H1 (cell line): ENCODE measurements around the gene DNAAF8. TPM values are rescaled to one million over a fixed set of nuclear protein-coding genes. Genes with fewer than 3 reads are reported as not detected.

Source experiments
- CTCF ChIA-PET: fragments of 300-600 bp; sonication (Branson Sonifier 250); formaldehyde crosslinking; loops from one replicate; lab custom pipeline; 2021; ENCODE audit not compliant: partially characterized antibody; lab: Charles Lee
- POLR2A ChIA-PET: fragments of 300-600 bp; sonication (Branson Sonifier 250); formaldehyde crosslinking; loops from one replicate; lab custom pipeline; 2021; ENCODE audit warnings: inconsistent platforms; ENCODE audit not compliant: partially characterized antibody; lab: Charles Lee
- DNase-seq, 2 experiments: peaks; one replicate each; pipeline versions ENCODE4 v3.0.0 to v3.0.0-alpha.2; 2010 to 2022; ENCODE audit warnings: low spot score in 2 of 2, low read depth in 1 of 2, mixed read lengths in 1 of 2
- FAIRE-seq: peaks from 2 replicates; lab custom pipeline; 2011; peaks lifted over from hg19 to GRCh38; lab: Jason Lieb, UNC
- H2AFZ ChIP-seq: 2 replicates; pipeline ENCODE4 v1.8.1; 2012; ENCODE audit warnings: low read length, inconsistent platforms
- H2AK5ac ChIP-seq: 2 replicates; pipeline ENCODE4 v1.6.1; 2013; ENCODE audit warnings: low read depth, low read length
- H2BK120ac ChIP-seq: replicated peaks from 2 replicates; pipeline ENCODE3; 2013; ENCODE audit warnings: low read depth, low read length, inconsistent platforms
- H2BK12ac ChIP-seq: 2 replicates; pipeline ENCODE4 v1.6.1; 2013; ENCODE audit warnings: low read depth, low read length
- H2BK15ac ChIP-seq: 2 replicates; pipeline ENCODE4 v1.6.1; 2013; ENCODE audit warnings: low read length
- H2BK20ac ChIP-seq: 2 replicates; pipeline ENCODE4 v1.6.1; 2013; ENCODE audit warnings: low read length
- H2BK5ac ChIP-seq: 2 replicates; pipeline ENCODE4 v1.6.1; 2013; ENCODE audit warnings: low read depth, low read length
- H3K14ac ChIP-seq: 2 replicates; pipeline ENCODE4 v1.6.1; 2013; ENCODE audit warnings: inconsistent platforms; ENCODE audit not compliant: insufficient read length
- H3K18ac ChIP-seq: 2 replicates; pipeline ENCODE4 v1.6.1; 2013; ENCODE audit warnings: low read length; ENCODE audit errors: extremely low read depth
- H3K23ac ChIP-seq: 2 replicates; pipeline ENCODE4 v1.6.1; 2013; ENCODE audit warnings: inconsistent platforms; ENCODE audit not compliant: insufficient read length
- H3K23me2 ChIP-seq: 2 replicates; pipeline ENCODE4 v1.6.1; 2013; ENCODE audit warnings: low read depth, low read length
- H3K27ac ChIP-seq: 2 replicates; pipeline ENCODE4 v1.6.1; 2011; ENCODE audit warnings: low read depth, low read length, inconsistent platforms
- H3K27me3 ChIP-seq, 4 experiments: replicated peaks in 1 of 4; 1 replicate in 1 of 4; 2 replicates in 3 of 4; pipeline versions ENCODE4 v1.6.1 to v1.8.1; 2011 to 2013; ENCODE audit warnings: low read length in 3 of 4, mild to moderate bottlenecking in 3 of 4, inconsistent platforms in 2 of 4, mixed read lengths in 2 of 4, moderate library complexity in 1 of 4; ENCODE audit not compliant: control insufficient read depth in 3 of 4, insufficient read depth in 3 of 4; ENCODE audit errors: extremely low read depth in 1 of 4
- H3K36me3 ChIP-seq, 4 experiments: 2 replicates each; pipeline versions ENCODE4 v1.6.1 to v1.8.1; 2011 to 2013; ENCODE audit warnings: mild to moderate bottlenecking in 4 of 4, low read length in 3 of 4, moderate library complexity in 2 of 4, control low read depth in 1 of 4, inconsistent platforms in 1 of 4; ENCODE audit not compliant: insufficient read depth in 4 of 4, control insufficient read depth in 2 of 4
- H3K4ac ChIP-seq: replicated peaks from 2 replicates; pipeline ENCODE3; 2013; ENCODE audit warnings: low read length, low read depth, mixed read lengths, inconsistent platforms; ENCODE audit not compliant: insufficient read length
- H3K4me1 ChIP-seq, 4 experiments: replicated peaks in 1 of 4; 1 replicate in 1 of 4; 2 replicates in 3 of 4; pipeline versions ENCODE4 v1.6.1 to v1.8.1; 2011 to 2013; ENCODE audit warnings: low read length in 3 of 4, inconsistent platforms in 2 of 4, mixed read lengths in 1 of 4; ENCODE audit not compliant: insufficient read depth in 4 of 4, control insufficient read depth in 3 of 4
- H3K4me2 ChIP-seq, 2 experiments: 2 replicates each; pipeline versions ENCODE4 v1.6.1 to v1.8.1; 2011 to 2013; ENCODE audit warnings: low read depth in 2 of 2, low read length in 2 of 2, control low read depth in 1 of 2, inconsistent platforms in 1 of 2, mild to moderate bottlenecking in 1 of 2; ENCODE audit not compliant: insufficient read depth in 1 of 2
- H3K4me3 ChIP-seq, 4 experiments: fragments of 200-600, 300-600 bp in 1 of 4; sonication (generic), shearing (Covaris generic), sonication (Bioruptor Twin) in 1 of 4; 2 replicates each; pipeline versions ENCODE4 v1.5.1 to v1.8.1; 2011 to 2016; ENCODE audit warnings: low read length in 4 of 4, low read depth in 3 of 4, control low read depth in 2 of 4, inconsistent platforms in 2 of 4, mild to moderate bottlenecking in 2 of 4, mixed read lengths in 1 of 4, moderate library complexity in 1 of 4; ENCODE audit not compliant: insufficient read depth in 2 of 4; ENCODE audit errors: extremely low read depth in 1 of 4
- H3K56ac ChIP-seq: replicated peaks from 2 replicates; pipeline ENCODE3; 2013; ENCODE audit warnings: low read depth, mild to moderate bottlenecking, mixed read lengths, low read length, inconsistent platforms; ENCODE audit not compliant: insufficient read length
- H3K79me1 ChIP-seq: 2 replicates; pipeline ENCODE4 v1.6.1; 2013; ENCODE audit warnings: low read depth, low read length, control low read depth
- H3K79me2 ChIP-seq, 2 experiments: 2 replicates each; pipeline versions ENCODE4 v1.6.1 to v1.8.1; 2012 to 2013; ENCODE audit warnings: low read length in 2 of 2, mild to moderate bottlenecking in 2 of 2, inconsistent platforms in 1 of 2; ENCODE audit not compliant: insufficient read depth in 2 of 2, control insufficient read depth in 1 of 2
- H3K9ac ChIP-seq, 4 experiments: replicated peaks in 1 of 4; 1 replicate in 1 of 4; 2 replicates in 3 of 4; pipeline versions ENCODE4 v1.6.1 to v1.8.1; 2011 to 2013; ENCODE audit warnings: low read depth in 3 of 4, low read length in 3 of 4, control low read depth in 2 of 4, mild to moderate bottlenecking in 2 of 4, moderate library complexity in 2 of 4, inconsistent platforms in 1 of 4; ENCODE audit errors: extremely low read depth in 1 of 4
- H3K9me3 ChIP-seq, 2 experiments: 2 replicates each; pipeline versions ENCODE4 v1.6.1 to v1.8.1; 2012 to 2013; ENCODE audit warnings: mild to moderate bottlenecking in 2 of 2, moderate library complexity in 2 of 2, control low read depth in 1 of 2, inconsistent platforms in 1 of 2, low read depth in 1 of 2, low read length in 1 of 2, mixed read lengths in 1 of 2; ENCODE audit not compliant: insufficient read depth in 2 of 2
- H4K20me1 ChIP-seq, 2 experiments: replicated peaks in 1 of 2; 2 replicates each; pipeline versions ENCODE3 to v1.8.1; 2011 to 2013; ENCODE audit warnings: inconsistent platforms in 2 of 2, low read length in 2 of 2, mild to moderate bottlenecking in 1 of 2; ENCODE audit not compliant: insufficient read depth in 2 of 2, control insufficient read depth in 1 of 2
- H4K5ac ChIP-seq: 2 replicates; pipeline ENCODE4 v1.6.1; 2013; ENCODE audit warnings: low read length, low read depth, mixed read lengths, inconsistent platforms; ENCODE audit not compliant: insufficient read length
- H4K8ac ChIP-seq: 2 replicates; pipeline ENCODE4 v1.8.0; 2013; ENCODE audit warnings: mild to moderate bottlenecking, moderate library complexity, low read length, inconsistent platforms; ENCODE audit not compliant: insufficient read depth; ENCODE audit errors: extremely low read depth
- H4K91ac ChIP-seq: replicated peaks from 2 replicates; pipeline ENCODE3; 2013; ENCODE audit warnings: low read length, mixed read lengths, inconsistent platforms; ENCODE audit not compliant: insufficient read length
- CTCF ChIP-seq, 3 experiments: IDR thresholded peaks; 1 replicate in 2 of 3; 2 replicates in 1 of 3; pipeline versions ENCODE4 v1.5.1 to v1.6.1; 2011; ENCODE audit warnings: low read length in 3 of 3, mild to moderate bottlenecking in 3 of 3, inconsistent platforms in 2 of 3, low read depth in 1 of 3, moderate library complexity in 1 of 3; ENCODE audit not compliant: insufficient read depth in 1 of 3; ENCODE audit errors: control extremely low read depth in 1 of 3
- EP300 ChIP-seq, 2 experiments: IDR thresholded peaks; 1 replicate in 1 of 2; 2 replicates in 1 of 2; pipeline ENCODE4 v1.6.1; 2011 to 2012; ENCODE audit warnings: low read depth in 2 of 2, low read length in 2 of 2, mild to moderate bottlenecking in 2 of 2, borderline replicate concordance in 1 of 2, inconsistent platforms in 1 of 2, moderate library complexity in 1 of 2
- KDM4A ChIP-seq: IDR thresholded peaks from one replicate; pipeline ENCODE4 v1.7.1; 2012; ENCODE audit warnings: low read depth, mild to moderate bottlenecking, moderate library complexity, low read length, inconsistent platforms; ENCODE audit not compliant: severe bottlenecking
- RAD21 ChIP-seq, 2 experiments: IDR thresholded peaks in 1 of 2; conservative IDR thresholded peaks in 1 of 2; 2 replicates each; pipeline ENCODE4 v1.6.1; 2011; ENCODE audit warnings: low read depth in 2 of 2, low read length in 2 of 2, improper control_type of control experiment in 1 of 2, inconsistent platforms in 1 of 2, mild to moderate bottlenecking in 1 of 2, moderate library complexity in 1 of 2
- SUZ12 ChIP-seq: fragments of 200-600 bp; sonication (generic); IDR thresholded peaks from 2 replicates; pipeline ENCODE4 v1.6.1; 2012; ENCODE audit warnings: mild to moderate bottlenecking, inconsistent platforms, low read length, moderate library complexity, mixed read lengths
- WGBS, 2 experiments: shearing (Covaris generic) in 1 of 2; methylation state at CpG; one replicate each; pipeline versions ENCODE4 v1.1.6 to v1.1.7; 2013 to 2015; ENCODE audit warnings: low lambda C conversion rate in 2 of 2, mixed read lengths in 2 of 2, inconsistent platforms in 1 of 2, low coverage in 1 of 2, missing lambda C conversion rate in 1 of 2; ENCODE audit not compliant: insufficient replicate concordance in 2 of 2, insufficient coverage in 1 of 2, insufficient read length in 1 of 2; ENCODE audit errors: extremely low coverage in 1 of 2, missing lambda C conversion rate in 1 of 2; 5-methylcytosine and 5-hydroxymethylcytosine counted together
- polyA plus RNA-seq, 7 experiments: library from polyadenylated mRNA; depleted of rRNA in 3 of 7; stranded (reverse) in 5 of 7; unstranded in 2 of 7; fragments of >200 nt in 5 of 7; fragments of 200-250 nt in 2 of 7; gene quantifications; 1 replicate in 5 of 7; 2 replicates in 1 of 7; 4 replicates in 1 of 7; pipeline versions ENCODE4 v1.2.1 to v1.2.3, GENCODE V29; 2011 to 2013; ENCODE audit warnings: missing spikeins in 2 of 7, mixed read lengths in 2 of 7
- total RNA-seq: library from RNA; stranded (reverse); fragmentation: NEBNext Ultra II Directional; extraction: Animal tissue kit (Norgen Biotek cat#: 25700); gene quantifications from 2 replicates; pipeline ENCODE4 v1.2.1, GENCODE V29; 2021
- TF ChIP-seq, protein P1 (sequence below): IDR thresholded peaks from 2 replicates; pipeline ENCODE4 v1.6.1; 2011; ENCODE audit warnings: low read length, improper control_type of control experiment

DNAAF8 gene
- total and polyA plus RNA-seq, 2 of the 8 experiments (the other 6 are each of a cell fraction or from before 2014, with no cell fraction given), result 0.39 TPM; not detected in 1

DNA sequence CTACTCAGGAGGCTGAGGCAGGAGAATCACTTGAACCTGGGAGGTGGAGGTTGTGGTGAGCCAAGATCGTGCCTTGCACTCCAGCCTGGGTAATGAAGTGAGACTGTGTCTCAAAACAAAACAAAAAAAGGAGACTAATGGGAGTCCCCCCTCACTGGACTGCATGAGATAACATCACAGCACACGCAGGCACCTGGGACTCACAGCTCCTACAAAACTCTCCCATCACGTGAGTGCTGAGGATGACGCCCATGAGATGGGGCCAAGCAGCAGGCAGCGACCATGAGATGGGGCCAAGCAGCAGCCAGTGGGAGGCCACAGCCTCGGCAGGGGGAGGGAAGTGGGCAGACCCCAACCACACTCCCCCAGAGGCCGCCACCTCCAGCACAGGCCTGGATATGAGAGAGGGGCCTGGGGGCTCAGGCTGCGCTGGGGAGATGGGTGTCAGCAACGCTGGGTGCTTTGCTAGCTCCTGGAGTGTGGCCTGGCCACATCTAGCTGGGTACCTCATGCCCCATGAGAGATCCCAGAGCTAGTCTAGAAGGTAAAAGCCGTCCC is 15.4 kb downstream of the DNAAF8 start:
- Histone ChIP-seq H3K56ac (no peak overlapping the region), H4K91ac (no peak overlapping the region), H3K9me3 (no peaks in the 10 kb centered on the region), H3K23me2 (no peaks in the 10 kb centered on the region), H3K23ac (no peak overlapping the region), H2BK5ac (no peak overlapping the region), H2AFZ (no peak overlapping the region), H3K14ac (no peak overlapping the region), H2BK12ac (no peak overlapping the region), H3K18ac (no peak overlapping the region), H3K36me3 (peaks cover 3 to 19% (median 15%) of the 10 kb centered on the region in 4 experiments; a peak in 6 of 8 replicates), H3K4me3 (no peak overlapping the region), H3K27me3 (no peaks in the 10 kb centered on the region), H4K5ac (no peak overlapping the region), H3K4me2 (no peak overlapping the region), H3K4me1 (peaks cover 0 to 3% (median under 1%) of the 10 kb centered on the region in 4 experiments; a peak in 3 of 7 replicates), H3K79me2 (no peaks in the 10 kb centered on the region), H2BK120ac (no peak overlapping the region), H4K8ac (no peak overlapping the region; the same call in 1 of the 2 replicates), H3K27ac (no peak overlapping the region), H3K9ac (no peak overlapping the region), H4K20me1 (peaks cover 0 to 3% of the 10 kb centered on the region in 2 experiments), H2AK5ac (no peak overlapping the region), H2BK15ac (no peak overlapping the region), H3K4ac (no peak overlapping the region), H3K79me1 (no peaks in the 10 kb centered on the region; the same call in 1 of the 2 replicates), H2BK20ac (no peak overlapping the region)
- WGBS, 2 experiments, result 87% methylated on average over 10 of the region's 10 CpGs; no CpG with 5 or more reads in 1 of the 2 experiments
- ChIA-PET POLR2A (interaction anchor here (2.9 kb wide), 1 partner anchor 11 kb away, joined by 16 read pairs; no protein-coding TSS in a partner anchor), CTCF (interaction anchor here (0.7 to 1.7 kb wide), 2 partner anchors 10 to 1215 kb away, joined by 7 to 8 read pairs; no protein-coding TSS in a partner anchor)
- no peak for DNase-seq
- no peak for FAIRE-seq
- TF ChIP-seq, protein P1, sequence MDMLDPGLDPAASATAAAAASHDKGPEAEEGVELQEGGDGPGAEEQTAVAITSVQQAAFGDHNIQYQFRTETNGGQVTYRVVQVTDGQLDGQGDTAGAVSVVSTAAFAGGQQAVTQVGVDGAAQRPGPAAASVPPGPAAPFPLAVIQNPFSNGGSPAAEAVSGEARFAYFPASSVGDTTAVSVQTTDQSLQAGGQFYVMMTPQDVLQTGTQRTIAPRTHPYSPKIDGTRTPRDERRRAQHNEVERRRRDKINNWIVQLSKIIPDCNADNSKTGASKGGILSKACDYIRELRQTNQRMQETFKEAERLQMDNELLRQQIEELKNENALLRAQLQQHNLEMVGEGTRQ, result no peak
- TF ChIP-seq RAD21 (IDR thresholded peaks at IDR 0.05 in 1 of 2, conservative IDR thresholded peaks at IDR 0.05 in 1 of 2; ENCODE audit: low read depth in 2 of 2, low read length in 2 of 2) (no peak), CTCF (IDR thresholded peaks at IDR 0.05; ENCODE audit: control extremely low read depth in 1 of 3, insufficient read depth in 1 of 3, low read depth in 1 of 3, low read length in 3 of 3) (no peak), EP300 (IDR thresholded peaks at IDR 0.05; ENCODE audit: borderline replicate concordance in 1 of 2, low read depth in 2 of 2, low read length in 2 of 2) (no peak), SUZ12 (no peak), KDM4A (no peak)
